ENCODE data around the gene TNFRSF1A. TPM values are rescaled to one million over a fixed set of nuclear protein-coding genes. Genes with fewer than 3 reads are reported as not detected.

TNFRSF1A gene
- total and polyA plus RNA-seq, 2 of the 13 experiments (the other 11 are each of a cell fraction or from before 2014, with no cell fraction given): 41.5 to 61.2 TPM

DNA sequence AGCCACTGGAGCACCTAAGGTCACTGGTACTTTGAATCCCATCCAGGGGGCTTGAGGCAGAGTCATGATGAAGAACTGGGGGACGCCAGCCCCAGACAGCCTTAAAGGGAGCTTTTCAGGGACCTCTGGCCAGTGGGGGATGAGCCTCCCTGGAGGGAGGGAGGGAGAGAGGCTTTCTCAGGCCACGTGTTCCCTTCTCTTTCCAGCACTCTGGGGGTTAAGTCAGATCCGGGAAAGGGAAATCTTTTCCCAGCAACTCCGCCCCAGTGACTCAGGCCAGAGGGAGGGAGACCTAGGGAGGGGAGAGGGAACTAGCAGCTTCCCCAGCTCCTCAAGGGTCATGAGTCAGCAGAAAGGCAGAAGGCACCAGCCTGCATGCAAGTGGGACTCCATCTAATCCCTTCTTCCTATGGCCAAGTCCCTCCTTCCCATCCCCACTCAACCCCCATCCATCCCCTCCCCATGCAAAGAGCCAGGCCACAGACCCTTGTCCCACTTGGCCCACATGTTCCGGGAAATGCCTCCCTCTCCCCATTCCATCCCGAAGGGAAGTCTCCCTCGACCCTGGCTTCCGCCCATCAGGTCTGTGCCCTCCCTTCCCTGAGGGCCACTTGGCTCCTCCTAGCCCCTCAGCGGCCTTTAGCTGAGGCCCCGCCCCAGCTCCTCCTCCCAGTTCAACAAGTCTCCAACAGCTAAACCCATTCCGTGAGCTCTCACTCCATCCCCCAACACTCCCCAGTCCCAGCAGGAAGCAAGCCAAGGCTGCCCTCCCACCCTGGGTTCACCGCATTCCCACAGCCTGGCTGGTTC, 5.6 kb downstream of the TNFRSF1A start (continued):
- TF ChIP-seq MAF1 (CRISPR knock-in tag; IDR thresholded peaks at IDR 0.05; ENCODE audit: borderline replicate concordance): no peak; the same call in 1 of the 2 replicates
- TF ChIP-seq ZEB1 (IDR thresholded peaks at IDR 0.05; ENCODE audit: insufficient replicate concordance, low read depth): no peak
- peak; percentile 17; the same call in 1 of the 2 replicates for TF ChIP-seq ZNF557 (CRISPR knock-in tag; IDR thresholded peaks at IDR 0.05)
- no peak for TF ChIP-seq KIAA2018 (CRISPR knock-in tag; IDR thresholded peaks at IDR 0.05; ENCODE audit: borderline replicate concordance)
- TF ChIP-seq PAF1 (CRISPR knock-in tag; IDR thresholded peaks at IDR 0.05): 0 out of 2 replicates have a peak, but pooled peaks have one; percentile 14
- no peak for TF ChIP-seq CTCF (CRISPR knock-in tag; IDR thresholded peaks at IDR 0.05)
- no peak for TF ChIP-seq ZNF580 (CRISPR knock-in tag; IDR thresholded peaks at IDR 0.05; ENCODE audit: borderline replicate concordance, low read depth)
- no peak for TF ChIP-seq ZNF431 (CRISPR knock-in tag; IDR thresholded peaks at IDR 0.05; ENCODE audit: borderline replicate concordance, low read depth)
- TF ChIP-seq ZFP36L1 (CRISPR knock-in tag; IDR thresholded peaks at IDR 0.05): peak; percentile 60; the same call in 1 of the 2 replicates
- TF ChIP-seq NR1H2 (CRISPR knock-in tag; IDR thresholded peaks at IDR 0.05; ENCODE audit: borderline replicate concordance, low read depth): no peak
- 0 out of 2 replicates have a peak, but pooled peaks have one; percentile 10 for TF ChIP-seq GATAD1 (CRISPR knock-in tag; IDR thresholded peaks at IDR 0.05)
- TF ChIP-seq E2F2 (CRISPR knock-in tag; IDR thresholded peaks at IDR 0.05; ENCODE audit: borderline replicate concordance): no peak
- 0 out of 2 replicates have a peak, but pooled peaks have one; percentile 33 for TF ChIP-seq SOX5 (CRISPR knock-in tag; IDR thresholded peaks at IDR 0.05; ENCODE audit: borderline replicate concordance)
- TF ChIP-seq HNF1B (CRISPR knock-in tag; IDR thresholded peaks at IDR 0.05): no peak; the same call in 1 of the 2 replicates
- no peak for TF ChIP-seq MTF2 (CRISPR knock-in tag; IDR thresholded peaks at IDR 0.05; ENCODE audit: borderline replicate concordance)
